ENCODE measurements around the gene ZDHHC7.

Gene ZDHHC7

GRCh38 chr16:85011846-85012284 is 530 bp upstream of the ZDHHC7 start:
- Histone ChIP-seq H3K9ac (peak overlapping the region; percentile 79), H4K20me1 (ENCODE audit: insufficient read depth) (no peaks in the 10 kb centered on the region), H3K4me3 (IDR thresholded peaks at IDR 0.05; ENCODE audit: insufficient read depth, low read depth, low read length) (no peak overlapping the region), H2AFZ (ENCODE audit: low read depth) (peak overlapping the region; percentile 94), H3K79me2 (ENCODE audit: insufficient read depth, low read depth) (peaks cover 39% of the 10 kb centered on the region; the same call in 1 of the 2 replicates), H3K36me3 (ENCODE audit: insufficient read depth) (no peaks in the 10 kb centered on the region), H3K4me2 (peak overlapping the region; percentile 61), H3K27me3 (ENCODE audit: insufficient read depth, low read depth) (no peaks in the 10 kb centered on the region), H3K27ac (peak overlapping the region; percentile 81), H3K4me1 (ENCODE audit: low read depth, poor library complexity, severe bottlenecking) (peaks cover 19% of the 10 kb centered on the region)
- no peak for TF ChIP-seq CTCF (conservative IDR thresholded peaks at IDR 0.05; ENCODE audit: low read depth, low read length)

- no peak for TF ChIP-seq CTCF (conservative IDR thresholded peaks at IDR 0.05; ENCODE audit: low read depth, low read length)
- peak overlapping the region; percentile 34; the same call in 1 of the 2 replicates for H3K27ac ChIP-seq
- H3K4me1 ChIP-seq (ENCODE audit: low read depth, poor library complexity, severe bottlenecking): peaks cover 13% of the 10 kb centered on the region
- no peaks in the 10 kb centered on the region for H3K36me3 ChIP-seq (ENCODE audit: insufficient read depth)
- H4K20me1 ChIP-seq (ENCODE audit: insufficient read depth): no peaks in the 10 kb centered on the region
- no peak overlapping the region for H3K4me3 ChIP-seq (IDR thresholded peaks at IDR 0.05; ENCODE audit: insufficient read depth, low read depth, low read length)
- peak overlapping the region; percentile 94 for H2AFZ ChIP-seq (ENCODE audit: low read depth)
- peaks cover 45% of the 10 kb centered on the region; the same call in 1 of the 2 replicates for H3K79me2 ChIP-seq (ENCODE audit: insufficient read depth, low read depth)
- H3K27me3 ChIP-seq (ENCODE audit: insufficient read depth, low read depth): no peaks in the 10 kb centered on the region
- peak overlapping the region; percentile 79 for H3K9ac ChIP-seq
- peak overlapping the region; percentile 95 for H3K4me2 ChIP-seq
Observed at GRCh38 chr16:85010446-85010930, 847 bp downstream of the ZDHHC7 start.

- TF ChIP-seq CTCF (conservative IDR thresholded peaks at IDR 0.05; ENCODE audit: low read depth, low read length): no peak
- no peaks in the 10 kb centered on the region for H3K27me3 ChIP-seq (ENCODE audit: insufficient read depth, low read depth)
- H3K36me3 ChIP-seq (ENCODE audit: insufficient read depth): no peaks in the 10 kb centered on the region
- no peaks in the 10 kb centered on the region for H4K20me1 ChIP-seq (ENCODE audit: insufficient read depth)
- no peak overlapping the region for H3K4me2 ChIP-seq
- no peak overlapping the region for H3K9ac ChIP-seq
- H3K79me2 ChIP-seq (ENCODE audit: insufficient read depth, low read depth): peaks cover 53% of the 10 kb centered on the region; the same call in 1 of the 2 replicates
- no peak overlapping the region for H3K27ac ChIP-seq
- no peak overlapping the region for H3K4me3 ChIP-seq (IDR thresholded peaks at IDR 0.05; ENCODE audit: insufficient read depth, low read depth, low read length)
- peaks cover 13% of the 10 kb centered on the region for H3K4me1 ChIP-seq (ENCODE audit: low read depth, poor library complexity, severe bottlenecking)
- no peak overlapping the region for H2AFZ ChIP-seq (ENCODE audit: low read depth)
Observed at GRCh38 chr16:85008271-85008670, 3.1 kb downstream of the ZDHHC7 start.

GRCh38 chr16:85007496-85008214 is 3.7 kb downstream of the ZDHHC7 start:
- Histone ChIP-seq H3K36me3 (ENCODE audit: insufficient read depth) (no peaks in the 10 kb centered on the region), H2AFZ (ENCODE audit: low read depth) (no peak overlapping the region), H3K4me2 (no peak overlapping the region), H3K4me1 (ENCODE audit: low read depth, poor library complexity, severe bottlenecking) (peaks cover 13% of the 10 kb centered on the region), H3K9ac (no peak overlapping the region), H3K79me2 (ENCODE audit: insufficient read depth, low read depth) (peaks cover 53% of the 10 kb centered on the region; the same call in 1 of the 2 replicates), H4K20me1 (ENCODE audit: insufficient read depth) (no peaks in the 10 kb centered on the region), H3K27ac (no peak overlapping the region), H3K4me3 (IDR thresholded peaks at IDR 0.05; ENCODE audit: insufficient read depth, low read depth, low read length) (no peak overlapping the region), H3K27me3 (ENCODE audit: insufficient read depth, low read depth) (no peaks in the 10 kb centered on the region)
- no peak for TF ChIP-seq CTCF (conservative IDR thresholded peaks at IDR 0.05; ENCODE audit: low read depth, low read length)

Measured in KMS-11 (cell line).